Bronchial epithelial cell (primary cell): Measurements from ENCODE around the gene DPP4. TPM values are rescaled to one million over a fixed set of nuclear protein-coding genes. Genes with fewer than 3 reads are reported as not detected.
"Not testable (repeated sequence)": the region's sequence is repeated elsewhere in the genome, so short reads cannot be mapped to it uniquely, and the experiment has no call there.

Experiments used
- DNase-seq: peaks from one replicate; pipeline ENCODE4 v3.0.0-alpha.2; 2010; ENCODE audit warnings: low read depth
- FAIRE-seq: peaks from 2 replicates; lab custom pipeline; 2011; peaks lifted over from hg19 to GRCh38; lab: Jason Lieb, UNC
- H3K27me3 ChIP-seq: 2 replicates; pipeline ENCODE4 v1.5.1; 2011; ENCODE audit warnings: low read length; ENCODE audit not compliant: control insufficient read depth, insufficient read depth
- H3K36me3 ChIP-seq: 2 replicates; pipeline ENCODE4 v1.5.1; 2011; ENCODE audit warnings: low read length; ENCODE audit not compliant: control insufficient read depth, insufficient read depth
- H3K4me3 ChIP-seq: 2 replicates; pipeline ENCODE4 v1.5.1; 2011; ENCODE audit warnings: mild to moderate bottlenecking, low read depth, low read length, control low read depth
- total RNA-seq: library from RNA; depleted of rRNA; stranded (reverse); fragments of >200 nt; gene quantifications from 2 replicates; pipeline ENCODE4 v1.2.1, GENCODE V29; 2014
- TF ChIP-seq, protein P1 (sequence below): IDR thresholded peaks from 2 replicates; pipeline ENCODE4 v1.5.1; 2011; ENCODE audit warnings: mild to moderate bottlenecking, moderate library complexity, low read length, control low read depth, inconsistent platforms; ENCODE audit not compliant: insufficient read depth, severe bottlenecking

The DPP4 gene
- total RNA-seq, 1 donor from 2014 or later: 2.9 TPM

GRCh38 chr2:161956738-161957137 is 117.3 kb downstream of the DPP4 start:
- FAIRE-seq (no peak), DNase-seq (no peak)
- Histone ChIP-seq H3K27me3 (no peaks in the 10 kb centered on the region), H3K4me3 (no peak overlapping the region), H3K36me3 (no peaks in the 10 kb centered on the region)
- TF ChIP-seq, protein P1, sequence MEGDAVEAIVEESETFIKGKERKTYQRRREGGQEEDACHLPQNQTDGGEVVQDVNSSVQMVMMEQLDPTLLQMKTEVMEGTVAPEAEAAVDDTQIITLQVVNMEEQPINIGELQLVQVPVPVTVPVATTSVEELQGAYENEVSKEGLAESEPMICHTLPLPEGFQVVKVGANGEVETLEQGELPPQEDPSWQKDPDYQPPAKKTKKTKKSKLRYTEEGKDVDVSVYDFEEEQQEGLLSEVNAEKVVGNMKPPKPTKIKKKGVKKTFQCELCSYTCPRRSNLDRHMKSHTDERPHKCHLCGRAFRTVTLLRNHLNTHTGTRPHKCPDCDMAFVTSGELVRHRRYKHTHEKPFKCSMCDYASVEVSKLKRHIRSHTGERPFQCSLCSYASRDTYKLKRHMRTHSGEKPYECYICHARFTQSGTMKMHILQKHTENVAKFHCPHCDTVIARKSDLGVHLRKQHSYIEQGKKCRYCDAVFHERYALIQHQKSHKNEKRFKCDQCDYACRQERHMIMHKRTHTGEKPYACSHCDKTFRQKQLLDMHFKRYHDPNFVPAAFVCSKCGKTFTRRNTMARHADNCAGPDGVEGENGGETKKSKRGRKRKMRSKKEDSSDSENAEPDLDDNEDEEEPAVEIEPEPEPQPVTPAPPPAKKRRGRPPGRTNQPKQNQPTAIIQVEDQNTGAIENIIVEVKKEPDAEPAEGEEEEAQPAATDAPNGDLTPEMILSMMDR: no peak

- Histone ChIP-seq H3K36me3 (no peaks in the 10 kb centered on the region), H3K27me3 (no peaks in the 10 kb centered on the region), H3K4me3 (no peak overlapping the region)
- TF ChIP-seq, protein P1: no peak
- DNase-seq (no peak), FAIRE-seq (no peak)
Measured at GRCh38 chr2:161955211-161955610, 118.8 kb downstream of the DPP4 start.

DNA sequence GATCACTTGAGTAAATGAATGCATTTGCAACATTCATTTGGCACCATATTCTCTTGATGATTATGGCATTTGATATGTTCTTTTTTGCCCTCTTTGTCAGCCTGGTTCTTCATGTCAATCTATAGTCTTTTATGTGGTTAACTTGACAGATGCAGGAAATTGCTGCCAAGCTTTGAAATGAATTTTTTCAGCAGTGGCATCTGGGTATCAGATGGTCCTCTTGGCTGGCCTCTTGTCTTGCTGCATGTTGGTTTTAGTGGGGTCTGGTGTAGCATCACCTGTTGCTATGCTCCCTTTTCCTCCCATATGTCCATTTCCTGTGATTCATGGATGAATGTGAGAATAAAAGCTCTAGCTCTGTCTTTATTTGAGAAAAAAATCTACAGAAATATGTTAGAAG is 119.9 kb downstream of the DPP4 start:
- TF ChIP-seq, protein P1: no peak
- H3K27me3 ChIP-seq: no peaks in the 10 kb centered on the region
- H3K4me3 ChIP-seq: no peak overlapping the region
- FAIRE-seq: no peak
- DNase-seq: no peak
- H3K36me3 ChIP-seq: no peaks in the 10 kb centered on the region

DNA sequence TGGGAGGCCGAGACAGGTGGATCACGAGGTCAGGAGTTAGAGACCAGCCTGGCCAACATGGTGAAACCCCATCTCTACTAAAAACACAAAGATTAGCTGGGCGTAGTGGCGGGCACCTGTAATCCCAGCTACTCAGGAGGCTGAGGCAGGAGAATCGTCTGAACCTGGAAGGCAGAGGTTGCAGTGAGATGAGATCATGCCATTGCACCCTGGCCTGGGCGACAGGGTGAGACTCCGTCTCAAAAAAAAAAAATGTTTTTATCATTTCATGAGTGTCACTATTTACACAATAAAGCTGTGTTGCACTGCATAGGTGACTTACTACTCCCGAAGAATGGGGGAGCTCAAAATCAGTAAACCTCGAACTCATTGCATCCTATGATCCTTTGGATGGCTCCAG is 120.6 kb downstream of the DPP4 start:
- H3K36me3 ChIP-seq, FAIRE-seq, DNase-seq, H3K4me3 ChIP-seq, H3K27me3 ChIP-seq: not testable (repeated sequence)

- no peak for FAIRE-seq
- TF ChIP-seq, protein P1: no peak
- no peaks in the 10 kb centered on the region for H3K27me3 ChIP-seq
- H3K4me3 ChIP-seq: no peak overlapping the region
- DNase-seq: no peak
- H3K36me3 ChIP-seq: no peaks in the 10 kb centered on the region
Measured at GRCh38 chr2:161952783-161953191, 121.2 kb downstream of the DPP4 start.

- TF ChIP-seq, protein P1: no peak
- no peak for DNase-seq
- Histone ChIP-seq H3K27me3 (no peaks in the 10 kb centered on the region), H3K36me3 (no peaks in the 10 kb centered on the region), H3K4me3 (no peak overlapping the region)
- FAIRE-seq: no peak
Measured at GRCh38 chr2:161947836-161948235, 126.2 kb downstream of the DPP4 start.
